ENCODE results near the gene SESN2.

SESN2 gene

GRCh38 chr1:28306301-28306949, 47.1 kb downstream of the SESN2 start:
- Histone ChIP-seq H3K4me3 (ENCODE audit: low read depth in 1 of 2, low read length in 2 of 2) (no peak overlapping the region), H3K4me1 (ENCODE audit: control insufficient read depth in 1 of 2, insufficient read depth in 2 of 2, low read length in 2 of 2) (peaks cover 0 to 4% of the 10 kb centered on the region in 2 donors), H3K9ac (ENCODE audit: low read depth in 1 of 2, low read length in 2 of 2) (no peak overlapping the region), H3K9me3 (ENCODE audit: control insufficient read depth in 1 of 2, low read length in 2 of 2) (no peaks in the 10 kb centered on the region), H3K36me3 (ENCODE audit: control insufficient read depth in 1 of 2, insufficient read depth in 2 of 2, low read length in 2 of 2) (no peaks in the 10 kb centered on the region), H3K27me3 (ENCODE audit: control insufficient read depth in 1 of 2, insufficient read depth in 2 of 2, low read length in 2 of 2) (no peaks in the 10 kb centered on the region), H3K27ac (ENCODE audit: low read depth, low read length) (no peak overlapping the region)

DNA sequence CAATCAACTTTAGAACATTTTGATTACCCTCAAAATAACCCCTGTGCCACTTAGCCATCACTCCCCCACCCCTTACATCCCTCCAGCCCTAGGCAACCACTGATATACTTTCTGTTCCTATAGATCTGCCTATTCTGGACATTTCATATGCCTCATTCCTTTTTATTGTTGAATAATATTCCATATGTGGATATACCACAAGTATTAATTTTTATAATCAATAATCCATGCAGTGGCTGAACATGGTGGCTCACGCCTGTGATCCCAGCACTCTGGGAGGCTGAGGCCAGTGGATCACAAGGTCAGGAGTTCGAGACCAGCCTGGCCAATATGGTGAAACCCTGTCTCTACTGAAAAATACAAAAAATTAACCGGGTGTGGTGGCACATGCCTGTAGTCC, 49.4 kb downstream of the SESN2 start:
- Histone ChIP-seq H3K4me1 (ENCODE audit: control insufficient read depth in 1 of 2, insufficient read depth in 2 of 2, low read length in 2 of 2) (peaks cover under 1 to 4% of the 10 kb centered on the region in 2 donors), H3K9me3 (ENCODE audit: control insufficient read depth in 1 of 2, low read length in 2 of 2) (no peaks in the 10 kb centered on the region), H3K9ac (ENCODE audit: low read depth in 1 of 2, low read length in 2 of 2) (no peak overlapping the region), H3K27me3 (ENCODE audit: control insufficient read depth in 1 of 2, insufficient read depth in 2 of 2, low read length in 2 of 2) (no peaks in the 10 kb centered on the region), H3K27ac (ENCODE audit: low read depth, low read length) (no peak overlapping the region), H3K36me3 (ENCODE audit: control insufficient read depth in 1 of 2, insufficient read depth in 2 of 2, low read length in 2 of 2) (no peaks in the 10 kb centered on the region), H3K4me3 (ENCODE audit: low read depth in 1 of 2, low read length in 2 of 2) (no peak overlapping the region)

- H3K9ac ChIP-seq (ENCODE audit: low read depth in 1 of 2, low read length in 2 of 2) = no peak overlapping the region
- H3K36me3 ChIP-seq (ENCODE audit: control insufficient read depth in 1 of 2, insufficient read depth in 2 of 2, low read length in 2 of 2) = no peaks in the 10 kb centered on the region
- H3K4me3 ChIP-seq (ENCODE audit: low read depth in 1 of 2, low read length in 2 of 2) = no peak overlapping the region
- peaks cover 7 to 12% of the 10 kb centered on the region in 2 donors for H3K4me1 ChIP-seq (ENCODE audit: control insufficient read depth in 1 of 2, insufficient read depth in 2 of 2, low read length in 2 of 2)
- H3K9me3 ChIP-seq (ENCODE audit: control insufficient read depth in 1 of 2, low read length in 2 of 2) = no peaks in the 10 kb centered on the region
- H3K27me3 ChIP-seq (ENCODE audit: control insufficient read depth in 1 of 2, insufficient read depth in 2 of 2, low read length in 2 of 2) = no peaks in the 10 kb centered on the region
- H3K27ac ChIP-seq (ENCODE audit: low read depth, low read length) = no peak overlapping the region
Measured at GRCh38 chr1:28309702-28310101, 50.4 kb downstream of the SESN2 start.

GRCh38 chr1:28313702-28314546, 54.6 kb downstream of the SESN2 start:
- Histone ChIP-seq H3K4me3 (ENCODE audit: low read depth in 1 of 2, low read length in 2 of 2) (no peak overlapping the region), H3K9me3 (ENCODE audit: control insufficient read depth in 1 of 2, low read length in 2 of 2) (no peaks in the 10 kb centered on the region)

DNA sequence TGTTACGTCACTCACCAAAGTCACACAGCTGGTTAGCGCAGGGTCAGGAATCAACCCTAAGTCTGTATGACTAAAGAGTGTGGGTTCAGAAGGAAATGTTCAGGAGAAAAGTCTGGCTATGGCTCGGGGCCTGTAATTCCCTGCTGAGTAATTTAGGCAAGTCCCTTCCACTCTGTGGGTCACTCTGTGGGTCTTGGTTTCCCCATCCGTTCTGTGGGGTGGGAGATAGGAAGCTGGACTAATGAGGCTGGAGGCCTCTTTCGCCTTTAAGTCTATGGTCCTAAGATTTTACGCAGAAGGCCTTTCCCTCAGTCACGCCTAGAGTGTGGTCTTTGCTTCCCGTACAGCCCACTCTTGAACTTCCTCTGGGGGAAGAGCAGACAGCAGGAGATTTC, 55.2 kb downstream of the SESN2 start:
- Histone ChIP-seq H3K27ac (ENCODE audit: low read depth, low read length) (no peak overlapping the region), H3K9me3 (ENCODE audit: control insufficient read depth in 1 of 2, low read length in 2 of 2) (no peaks in the 10 kb centered on the region), H3K4me1 (ENCODE audit: control insufficient read depth in 1 of 2, insufficient read depth in 2 of 2, low read length in 2 of 2) (peaks cover 7 to 8% of the 10 kb centered on the region in 2 donors), H3K27me3 (ENCODE audit: control insufficient read depth in 1 of 2, insufficient read depth in 2 of 2, low read length in 2 of 2) (no peaks in the 10 kb centered on the region), H3K9ac (ENCODE audit: low read depth in 1 of 2, low read length in 2 of 2) (no peak overlapping the region), H3K4me3 (ENCODE audit: low read depth in 1 of 2, low read length in 2 of 2) (no peak overlapping the region), H3K36me3 (ENCODE audit: control insufficient read depth in 1 of 2, insufficient read depth in 2 of 2, low read length in 2 of 2) (no peaks in the 10 kb centered on the region)

More at GRCh38 chr1:28313702-28314546, 54.6 kb downstream of the SESN2 start:
- Histone ChIP-seq H3K4me1 (ENCODE audit: control insufficient read depth in 1 of 2, insufficient read depth in 2 of 2, low read length in 2 of 2) (peaks cover 7 to 8% of the 10 kb centered on the region in 2 donors), H3K27ac (ENCODE audit: low read depth, low read length) (no peak overlapping the region), H3K9ac (ENCODE audit: low read depth in 1 of 2, low read length in 2 of 2) (no peak overlapping the region), H3K27me3 (ENCODE audit: control insufficient read depth in 1 of 2, insufficient read depth in 2 of 2, low read length in 2 of 2) (no peaks in the 10 kb centered on the region), H3K36me3 (ENCODE audit: control insufficient read depth in 1 of 2, insufficient read depth in 2 of 2, low read length in 2 of 2) (no peaks in the 10 kb centered on the region)

DNA sequence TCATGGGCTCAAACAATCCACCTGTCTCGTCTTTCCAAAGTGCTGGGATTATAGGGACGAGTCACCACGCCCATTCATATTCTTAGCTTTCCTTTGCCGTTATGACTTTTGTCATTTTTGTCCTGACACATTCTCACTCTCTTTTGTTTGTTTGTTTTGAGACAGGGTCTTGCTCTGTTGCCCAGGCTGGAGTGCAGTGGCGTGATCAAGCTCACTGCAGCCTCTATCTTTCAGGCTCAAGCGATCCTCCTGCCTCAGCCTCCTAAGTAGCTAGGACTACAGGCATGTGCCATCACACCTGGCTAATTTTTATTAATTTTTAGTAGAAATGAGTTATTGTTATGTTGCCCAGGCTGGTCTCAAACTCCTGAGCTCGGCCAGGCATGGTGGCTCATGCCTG, 57.7 kb downstream of the SESN2 start:
- no peak overlapping the region for H3K4me3 ChIP-seq (ENCODE audit: low read depth in 1 of 2, low read length in 2 of 2)
- no peaks in the 10 kb centered on the region for H3K9me3 ChIP-seq (ENCODE audit: control insufficient read depth in 1 of 2, low read length in 2 of 2)
- H3K9ac ChIP-seq (ENCODE audit: low read depth in 1 of 2, low read length in 2 of 2) = no peak overlapping the region
- no peak overlapping the region for H3K27ac ChIP-seq (ENCODE audit: low read depth, low read length)
- H3K36me3 ChIP-seq (ENCODE audit: control insufficient read depth in 1 of 2, insufficient read depth in 2 of 2, low read length in 2 of 2) = no peaks in the 10 kb centered on the region
- no peaks in the 10 kb centered on the region for H3K27me3 ChIP-seq (ENCODE audit: control insufficient read depth in 1 of 2, insufficient read depth in 2 of 2, low read length in 2 of 2)
- H3K4me1 ChIP-seq (ENCODE audit: control insufficient read depth in 1 of 2, insufficient read depth in 2 of 2, low read length in 2 of 2) = peaks cover 13 to 14% of the 10 kb centered on the region in 2 donors

DNA sequence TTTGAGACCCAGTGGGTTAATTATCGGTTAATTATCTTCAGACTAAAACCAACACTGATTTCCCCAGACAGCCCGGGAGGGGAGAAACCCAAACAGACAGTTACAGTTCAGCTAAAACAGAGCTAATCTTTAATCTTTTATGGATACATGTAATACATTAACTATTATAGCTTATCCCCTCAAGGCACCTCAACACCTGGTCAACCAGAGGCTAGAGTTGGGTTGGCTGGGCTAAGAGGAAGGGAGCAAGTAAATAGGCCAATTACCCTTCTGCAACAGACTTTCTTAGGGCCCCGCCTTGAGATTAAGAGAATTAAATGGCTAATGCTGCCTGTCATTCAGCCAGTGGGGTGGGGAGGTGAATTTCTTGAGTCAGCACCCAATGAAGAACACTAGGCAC, 62.9 kb downstream of the SESN2 start:
- H3K4me3 ChIP-seq (ENCODE audit: low read depth in 1 of 2, low read length in 2 of 2) = no peak overlapping the region
- no peak overlapping the region for H3K9ac ChIP-seq (ENCODE audit: low read depth in 1 of 2, low read length in 2 of 2)
- no peaks in the 10 kb centered on the region for H3K27me3 ChIP-seq (ENCODE audit: control insufficient read depth in 1 of 2, insufficient read depth in 2 of 2, low read length in 2 of 2)
- H3K36me3 ChIP-seq (ENCODE audit: control insufficient read depth in 1 of 2, insufficient read depth in 2 of 2, low read length in 2 of 2) = no peaks in the 10 kb centered on the region
- H3K27ac ChIP-seq (ENCODE audit: low read depth, low read length) = no peak overlapping the region
- peaks cover 27 to 30% of the 10 kb centered on the region in 2 donors for H3K4me1 ChIP-seq (ENCODE audit: control insufficient read depth in 1 of 2, insufficient read depth in 2 of 2, low read length in 2 of 2)
- H3K9me3 ChIP-seq (ENCODE audit: control insufficient read depth in 1 of 2, low read length in 2 of 2) = no peaks in the 10 kb centered on the region

- no peaks in the 10 kb centered on the region for H3K36me3 ChIP-seq (ENCODE audit: control insufficient read depth in 1 of 2, insufficient read depth in 2 of 2, low read length in 2 of 2)
- H3K4me3 ChIP-seq (ENCODE audit: low read depth in 1 of 2, low read length in 2 of 2) = no peak overlapping the region
- H3K9ac ChIP-seq (ENCODE audit: low read depth in 1 of 2, low read length in 2 of 2) = peak overlapping the region in 1 of 2 donors; percentile 15
- no peaks in the 10 kb centered on the region for H3K27me3 ChIP-seq (ENCODE audit: control insufficient read depth in 1 of 2, insufficient read depth in 2 of 2, low read length in 2 of 2)
- H3K9me3 ChIP-seq (ENCODE audit: control insufficient read depth in 1 of 2, low read length in 2 of 2) = no peaks in the 10 kb centered on the region
- H3K4me1 ChIP-seq (ENCODE audit: control insufficient read depth in 1 of 2, insufficient read depth in 2 of 2, low read length in 2 of 2) = peaks cover 36 to 39% of the 10 kb centered on the region in 2 donors
- peak overlapping the region; percentile 52 for H3K27ac ChIP-seq (ENCODE audit: low read depth, low read length)
Measured at GRCh38 chr1:28323720-28324119, 64.4 kb downstream of the SESN2 start.

GRCh38 chr1:28326515-28326914, 67.2 kb downstream of the SESN2 start:
- Histone ChIP-seq H3K27me3 (ENCODE audit: control insufficient read depth in 1 of 2, insufficient read depth in 2 of 2, low read length in 2 of 2) (no peaks in the 10 kb centered on the region), H3K27ac (ENCODE audit: low read depth, low read length) (no peak overlapping the region), H3K9ac (ENCODE audit: low read depth in 1 of 2, low read length in 2 of 2) (no peak overlapping the region), H3K36me3 (ENCODE audit: control insufficient read depth in 1 of 2, insufficient read depth in 2 of 2, low read length in 2 of 2) (peaks cover 0 to 4% of the 10 kb centered on the region in 2 donors), H3K9me3 (ENCODE audit: control insufficient read depth in 1 of 2, low read length in 2 of 2) (no peaks in the 10 kb centered on the region), H3K4me1 (ENCODE audit: control insufficient read depth in 1 of 2, insufficient read depth in 2 of 2, low read length in 2 of 2) (peaks cover 35 to 40% of the 10 kb centered on the region in 2 donors), H3K4me3 (ENCODE audit: low read depth in 1 of 2, low read length in 2 of 2) (no peak overlapping the region)

DNA sequence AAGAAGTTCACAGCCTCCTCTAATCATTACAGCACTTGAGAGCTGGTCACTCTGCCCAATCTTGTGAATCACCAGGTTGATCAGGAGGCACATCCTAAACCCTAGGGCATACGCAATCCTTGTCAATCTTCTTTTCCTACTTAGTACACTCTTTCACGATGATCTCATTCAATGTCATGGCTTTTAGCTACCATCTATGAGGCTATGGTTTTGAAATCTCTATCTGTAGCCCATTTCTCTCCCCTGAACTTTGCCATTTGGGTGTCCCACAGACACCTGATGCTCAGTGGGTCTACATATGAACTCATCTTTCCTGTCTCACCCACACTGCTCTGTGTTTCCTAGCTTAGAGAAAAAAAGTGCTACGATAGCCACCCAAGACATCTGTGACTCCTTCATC, 67.7 kb downstream of the SESN2 start:
- Histone ChIP-seq H3K9me3 (ENCODE audit: control insufficient read depth in 1 of 2, low read length in 2 of 2) (no peaks in the 10 kb centered on the region), H3K36me3 (ENCODE audit: control insufficient read depth in 1 of 2, insufficient read depth in 2 of 2, low read length in 2 of 2) (peaks cover 3 to 9% of the 10 kb centered on the region in 2 donors), H3K4me3 (ENCODE audit: low read depth in 1 of 2, low read length in 2 of 2) (no peak overlapping the region), H3K9ac (ENCODE audit: low read depth in 1 of 2, low read length in 2 of 2) (no peak overlapping the region), H3K27me3 (ENCODE audit: control insufficient read depth in 1 of 2, insufficient read depth in 2 of 2, low read length in 2 of 2) (no peaks in the 10 kb centered on the region), H3K27ac (ENCODE audit: low read depth, low read length) (peak overlapping the region; percentile 54), H3K4me1 (ENCODE audit: control insufficient read depth in 1 of 2, insufficient read depth in 2 of 2, low read length in 2 of 2) (peaks cover 34 to 39% of the 10 kb centered on the region in 2 donors)
